ENCODE measurements around the gene ANKRD61.
"Not testable (repeated sequence)": the region's sequence is repeated elsewhere in the genome, so short reads cannot be mapped to it uniquely, and the experiment has no call there.

The ANKRD61 gene

GRCh38 chr7:6030988-6031387, at the start of gene ANKRD61:
ANKRD61 (plus strand) TSS chr7:6031376; CDS start chr7:6031376, 0 bp downstream.
- DNase-seq: no peak

GRCh38 chr7:5987061-5987460, 44.1 kb upstream of the ANKRD61 start:
- DNase-seq: not testable (repeated sequence)

GRCh38 chr7:5997210-5997808, 33.9 kb upstream of the ANKRD61 start:
- DNase-seq: no peak

- DNase-seq: no peak
These were observed 23.8 kb upstream of the ANKRD61 start for GRCh38 chr7:6007386-6007785.

GRCh38 chr7:6007835-6008590, 23.2 kb upstream of the ANKRD61 start:
- not testable (repeated sequence) for DNase-seq

GRCh38 chr7:6008668-6009611, 22.2 kb upstream of the ANKRD61 start, which contains the start of the genes AIMP2 and PMS2:
AIMP2 (plus strand) TSS chr7:6009272; CDS start chr7:6009364, 92 bp downstream.
PMS2 (minus strand) TSS chr7:6009049; CDS start chr7:6009019, 30 bp downstream.
- DNase-seq: peak; percentile 95

- DNase-seq: not testable (repeated sequence)
These were observed 20.8 kb upstream of the ANKRD61 start for GRCh38 chr7:6010370-6010769.

- no peak for DNase-seq
These were observed 19.6 kb upstream of the ANKRD61 start for GRCh38 chr7:6011541-6011940.

- DNase-seq: no peak
These were observed 18.6 kb upstream of the ANKRD61 start for GRCh38 chr7:6012355-6013104.

GRCh38 chr7:6015917-6016652, 15.1 kb upstream of the ANKRD61 start:
- DNase-seq: no peak

GRCh38 chr7:6016653-6016966, 14.6 kb upstream of the ANKRD61 start:
- DNase-seq: no peak

- DNase-seq: no peak
These were observed 10.5 kb upstream of the ANKRD61 start for GRCh38 chr7:6020371-6021286.

- DNase-seq: no peak
These were observed 8.5 kb upstream of the ANKRD61 start for GRCh38 chr7:6022707-6023106.

- DNase-seq: no peak
These were observed 7.2 kb upstream of the ANKRD61 start for GRCh38 chr7:6023974-6024435.

GRCh38 chr7:6026011-6026819, 5.0 kb upstream of the ANKRD61 start:
- DNase-seq: no peak

- DNase-seq: no peak
These were observed 4.3 kb upstream of the ANKRD61 start for GRCh38 chr7:6026820-6027311.

- DNase-seq: no peak
These were observed 3.3 kb upstream of the ANKRD61 start for GRCh38 chr7:6027806-6028365.

GRCh38 chr7:6028563-6028962, 2.6 kb upstream of the ANKRD61 start:
- DNase-seq: no peak

GRCh38 chr7:6031567-6031966, 391 bp downstream of the ANKRD61 start:
- DNase-seq: no peak

All from NK-92 treated with Interleukin-12 subunit alpha and Interleukin-12 subunit beta, amount 100 ng/mL, for 24 hours (cell line).